OCI-LY1 (cell line): Measurements from ENCODE around the gene GRP.

Experiments
- H2AFZ ChIP-seq: fragments of 200-600 bp; sonication (generic), shearing (Covaris generic); 2 replicates; pipeline ENCODE4 v1.6.0; 2014; ENCODE audit warnings: antibody characterized with exemption, mild to moderate bottlenecking, low read length
- H3F3A ChIP-seq: fragments of 200-600 bp; sonication (generic), shearing (Covaris generic); 2 replicates; pipeline ENCODE4 v1.6.0; 2014; ENCODE audit warnings: mild to moderate bottlenecking, antibody characterized with exemption, low read length, moderate library complexity; ENCODE audit not compliant: insufficient read depth
- H3K27ac ChIP-seq: fragments of 200-600 bp; sonication (generic); 2 replicates; pipeline ENCODE4 v1.5.1; 2014; ENCODE audit warnings: low read length, mixed run types, mild to moderate bottlenecking, low read depth; ENCODE audit not compliant: poor library complexity, severe bottlenecking
- H3K27me3 ChIP-seq: fragments of 200-600 bp; sonication (generic); 2 replicates; pipeline ENCODE4 v1.6.0; 2014; ENCODE audit warnings: antibody characterized with exemption, mild to moderate bottlenecking, low read length, moderate library complexity; ENCODE audit not compliant: insufficient read depth
- H3K36me3 ChIP-seq: fragments of 200-600 bp; sonication (generic); 2 replicates; pipeline ENCODE4 v1.6.1; 2014; ENCODE audit warnings: mild to moderate bottlenecking, antibody characterized with exemption, low read length, moderate library complexity, mixed read lengths; ENCODE audit not compliant: insufficient read depth
- H3K4me1 ChIP-seq: fragments of 200-600 bp; sonication (generic); 2 replicates; pipeline ENCODE4 v1.5.1; 2014; ENCODE audit warnings: mild to moderate bottlenecking, low read length, moderate library complexity; ENCODE audit not compliant: insufficient read depth, severe bottlenecking
- H3K4me2 ChIP-seq: fragments of 200-600 bp; sonication (generic), shearing (Covaris generic); 2 replicates; pipeline ENCODE4 v1.6.1; 2014; ENCODE audit warnings: low read length
- H3K4me3 ChIP-seq: fragments of 200-600 bp; sonication (generic); 2 replicates; pipeline ENCODE4 v1.5.1; 2014; ENCODE audit warnings: low read length, low read depth, mild to moderate bottlenecking, mixed read lengths; ENCODE audit not compliant: poor library complexity, severe bottlenecking
- H3K79me2 ChIP-seq: fragments of 200-600 bp; shearing (Covaris generic); 2 replicates; pipeline ENCODE4 v1.6.1; 2016; ENCODE audit warnings: mixed run types, low read length, mixed read lengths; ENCODE audit not compliant: insufficient read depth
- H3K9ac ChIP-seq: fragments of 200-600 bp; sonication (generic), shearing (Covaris generic); 2 replicates; pipeline ENCODE4 v1.6.1; 2014; ENCODE audit warnings: mild to moderate bottlenecking, low read length, mixed read lengths
- H3K9me2 ChIP-seq: fragments of 200-600 bp; sonication (generic), shearing (Covaris generic); 2 replicates; pipeline ENCODE4 v1.6.1; 2014; ENCODE audit warnings: low read depth, mild to moderate bottlenecking, low read length, mixed read lengths
- H3K9me3 ChIP-seq: fragments of 200-600 bp; shearing (Covaris generic); 2 replicates; pipeline ENCODE4 v1.6.1; 2014; ENCODE audit warnings: low read length, mixed read lengths
- H4K20me1 ChIP-seq: fragments of 200-600 bp; sonication (generic), shearing (Covaris generic); 2 replicates; pipeline ENCODE4 v1.6.0; 2016; ENCODE audit warnings: mild to moderate bottlenecking, low read length; ENCODE audit not compliant: insufficient read depth
- CTCF ChIP-seq: fragments of 200-600 bp; sonication (generic), shearing (Covaris generic); IDR thresholded peaks from 2 replicates; pipeline ENCODE4 v1.5.1; 2017; ENCODE audit warnings: mild to moderate bottlenecking, antibody characterized with exemption, low read length, moderate library complexity, mixed read lengths
- EZH2 ChIP-seq: fragments of 200-600 bp; sonication (generic), shearing (Covaris generic); IDR thresholded peaks from 2 replicates; pipeline ENCODE4 v1.8.0; 2017; ENCODE audit warnings: borderline replicate concordance, mixed run types, mild to moderate bottlenecking, antibody characterized with exemption, low read length, moderate library complexity, mixed read lengths

The GRP gene

GRCh38 chr18:59238385-59238784, 18.4 kb downstream of the GRP start:
- Histone ChIP-seq H3K4me3 (no peak overlapping the region), H3K4me1 (no peaks in the 10 kb centered on the region), H3K9ac (no peak overlapping the region), H3K9me3 (no peaks in the 10 kb centered on the region), H2AFZ (no peak overlapping the region), H3K27ac (no peak overlapping the region), H3K4me2 (no peak overlapping the region), H3K79me2 (no peaks in the 10 kb centered on the region), H4K20me1 (no peaks in the 10 kb centered on the region), H3K9me2 (no peaks in the 10 kb centered on the region), H3K27me3 (peaks cover 3% of the 10 kb centered on the region; the same call in 1 of the 2 replicates), H3F3A (no peaks in the 10 kb centered on the region), H3K36me3 (no peaks in the 10 kb centered on the region)
- TF ChIP-seq CTCF: no peak
- no peak for TF ChIP-seq EZH2

- H3F3A ChIP-seq: no peaks in the 10 kb centered on the region
- no peak overlapping the region for H3K9ac ChIP-seq
- no peaks in the 10 kb centered on the region for H4K20me1 ChIP-seq
- no peaks in the 10 kb centered on the region for H3K9me2 ChIP-seq
- no peaks in the 10 kb centered on the region for H3K9me3 ChIP-seq
- H3K27me3 ChIP-seq: peaks cover 3% of the 10 kb centered on the region; the same call in 1 of the 2 replicates
- TF ChIP-seq CTCF: no peak
- TF ChIP-seq EZH2: no peak
- no peak overlapping the region for H3K4me3 ChIP-seq
- H3K79me2 ChIP-seq: no peaks in the 10 kb centered on the region
- H3K27ac ChIP-seq: no peak overlapping the region
- no peak overlapping the region for H3K4me2 ChIP-seq
- no peak overlapping the region for H2AFZ ChIP-seq
- H3K4me1 ChIP-seq: no peaks in the 10 kb centered on the region
- H3K36me3 ChIP-seq: no peaks in the 10 kb centered on the region
These were observed 19.7 kb downstream of the GRP start for GRCh38 chr18:59239642-59240041.

GRCh38 chr18:59242906-59243305, 22.9 kb downstream of the GRP start:
- no peaks in the 10 kb centered on the region for H3K9me2 ChIP-seq
- H3K27ac ChIP-seq: no peak overlapping the region
- no peaks in the 10 kb centered on the region for H4K20me1 ChIP-seq
- no peak overlapping the region for H3K4me2 ChIP-seq
- no peak for TF ChIP-seq EZH2
- no peak for TF ChIP-seq CTCF
- no peaks in the 10 kb centered on the region for H3K79me2 ChIP-seq
- H3K4me1 ChIP-seq: no peaks in the 10 kb centered on the region
- no peaks in the 10 kb centered on the region for H3K9me3 ChIP-seq
- H2AFZ ChIP-seq: no peak overlapping the region
- no peaks in the 10 kb centered on the region for H3K36me3 ChIP-seq
- no peak overlapping the region for H3K4me3 ChIP-seq
- no peak overlapping the region for H3K9ac ChIP-seq
- no peaks in the 10 kb centered on the region for H3F3A ChIP-seq
- H3K27me3 ChIP-seq: peaks cover 3% of the 10 kb centered on the region; the same call in 1 of the 2 replicates
